Measurements from ENCODE around the gene PRDM16. TPM values are rescaled to one million over a fixed set of nuclear protein-coding genes. Genes with fewer than 3 reads are reported as not detected.

PRDM16 gene
- total and polyA plus RNA-seq, 2 of the 13 experiments (the other 11 are each of a cell fraction or from before 2014, with no cell fraction given) = 0.15 to 0.81 TPM

GRCh38 chr1:3170561-3171453 is 101.8 kb downstream of the PRDM16 start (continued):
- TF ChIP-seq FOXO1 (CRISPR knock-in tag; IDR thresholded peaks at IDR 0.05) = 0 out of 2 replicates have a peak, but pooled peaks have one; percentile 24
- no peak for TF ChIP-seq HMG20B (CRISPR knock-in tag; conservative IDR thresholded peaks at IDR 0.05)
- TF ChIP-seq ZFP90 (CRISPR knock-in tag; IDR thresholded peaks at IDR 0.05; ENCODE audit: borderline replicate concordance) = no peak
- TF ChIP-seq ZNF432 (CRISPR knock-in tag; IDR thresholded peaks at IDR 0.05; ENCODE audit: borderline replicate concordance) = no peak
- no peak for TF ChIP-seq ATAD3A (CRISPR knock-in tag; IDR thresholded peaks at IDR 0.05)
- no peak for TF ChIP-seq NONO (IDR thresholded peaks at IDR 0.05)
- TF ChIP-seq NONO (CRISPR knock-in tag; conservative IDR thresholded peaks at IDR 0.05) = no peak; the same call in 1 of the 2 replicates
- TF ChIP-seq KMT2A (CRISPR knock-in tag; IDR thresholded peaks at IDR 0.05) = no peak
- no peak for TF ChIP-seq PAX8 (CRISPR knock-in tag; IDR thresholded peaks at IDR 0.05; ENCODE audit: borderline replicate concordance)
- TF ChIP-seq ZNF138 (CRISPR knock-in tag; IDR thresholded peaks at IDR 0.05; ENCODE audit: low read depth) = no peak
- TF ChIP-seq ATF5 (CRISPR knock-in tag; IDR thresholded peaks at IDR 0.05; ENCODE audit: low read depth) = no peak
- TF ChIP-seq SETDB1 (CRISPR knock-in tag; IDR thresholded peaks at IDR 0.05; ENCODE audit: borderline replicate concordance) = no peak
- no peak for TF ChIP-seq FOXM1 (CRISPR knock-in tag; IDR thresholded peaks at IDR 0.05)
- no peak for TF ChIP-seq ZNF468 (CRISPR knock-in tag; IDR thresholded peaks at IDR 0.05)
- no peak for TF ChIP-seq ZNF20 (CRISPR knock-in tag; IDR thresholded peaks at IDR 0.05)
- no peak for TF ChIP-seq FOXK1 (CRISPR knock-in tag; IDR thresholded peaks at IDR 0.05; ENCODE audit: borderline replicate concordance, low read depth)
- peak; percentile 42; the same call in 1 of the 2 replicates for TF ChIP-seq SPEN (CRISPR knock-in tag; IDR thresholded peaks at IDR 0.05; ENCODE audit: low read depth)
- TF ChIP-seq ZNF337 (CRISPR knock-in tag; IDR thresholded peaks at IDR 0.05; ENCODE audit: borderline replicate concordance, low read depth) = no peak
- TF ChIP-seq MIER3 (CRISPR knock-in tag; IDR thresholded peaks at IDR 0.05; ENCODE audit: borderline replicate concordance) = no peak
- TF ChIP-seq ZBTB40 (IDR thresholded peaks at IDR 0.05) = no peak
- TF ChIP-seq ZBTB40 (CRISPR knock-in tag; IDR thresholded peaks at IDR 0.05) = no peak
